ENCODE measurements around the gene MTSS2. TPM values are rescaled to one million over a fixed set of nuclear protein-coding genes. Genes with fewer than 3 reads are reported as not detected.
A peak's percentile ranks its signal among the peaks of the same experiment; 100 is the strongest.

MTSS2 gene
- total and polyA plus RNA-seq, 2 of the 4 experiments (the other 2 are of a cell fraction), result 9.1 to 86.2 TPM

DNA sequence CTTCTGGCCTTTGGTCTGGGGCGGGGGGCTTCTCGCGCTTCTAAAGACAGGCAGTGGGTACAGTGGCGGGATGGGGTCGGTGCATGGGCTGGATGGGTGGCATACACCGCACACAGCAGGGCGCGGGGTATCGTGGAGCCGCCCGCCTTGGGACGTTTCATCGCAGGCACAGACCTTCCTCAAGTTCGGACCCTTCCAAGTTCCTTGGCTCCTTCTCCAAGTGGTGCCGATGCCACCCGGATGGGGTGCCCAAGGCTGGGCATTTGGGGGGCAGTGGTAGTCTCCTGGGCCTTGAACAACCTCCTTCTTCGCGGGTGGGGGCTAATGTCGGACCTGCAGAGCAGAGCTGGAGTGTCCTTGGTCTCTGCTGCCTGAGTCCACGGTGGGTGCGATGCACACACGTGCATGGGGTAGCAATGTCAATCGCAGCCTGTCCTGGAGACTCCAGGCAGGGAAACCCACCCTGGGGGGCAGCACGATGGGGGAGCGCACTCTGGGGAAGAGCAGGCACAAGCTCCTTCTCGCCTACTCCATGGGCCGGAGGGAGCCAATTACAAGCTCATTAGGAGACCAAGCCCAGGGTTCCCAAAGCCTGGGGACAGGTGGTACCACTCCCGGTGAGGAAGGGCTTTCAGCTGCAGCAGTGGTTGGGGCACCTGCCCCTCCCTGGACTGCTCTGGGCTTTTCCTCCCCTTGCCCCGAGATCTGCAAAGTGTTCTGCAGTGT lies 686 bp upstream of the MTSS2 start:
- peak overlapping the region; percentile 71 for H2AFZ ChIP-seq (replicated peaks; ENCODE audit: low read length, poor library complexity)
- H3K18ac ChIP-seq (ENCODE audit: low read depth, low read length), result peak overlapping the region; percentile 58
- peak overlapping the region; percentile 99 for H3K4ac ChIP-seq (ENCODE audit: low read depth, low read length)
- peaks cover 12% of the 10 kb centered on the region for H3K36me3 ChIP-seq (ENCODE audit: control insufficient read depth, insufficient read depth, low read length)
- dilution Hi-C loops (cut with HindIII; ENCODE audit: low sequenced_read_pairs, unreplicated experiment), result no loop called here
- peaks cover 0 to 67% of the 10 kb centered on the region in 2 experiments for H3K79me1 ChIP-seq (ENCODE audit: low read depth in 1 of 2, low read length in 2 of 2)
- POLR2A ChIA-PET (ENCODE audit: unreplicated experiment), result interaction anchor here (1.4 kb wide), 2 partner anchors 17 to 52 kb away, joined by 4 to 7 read pairs; no protein-coding TSS in a partner anchor
- ATAC-seq (ENCODE audit: low read depth), result no peak; the same call in 1 of the 2 replicates
- peak overlapping the region; percentile 90 for H2AK9ac ChIP-seq (replicated peaks; ENCODE audit: low read depth, low read length, poor library complexity)
- H3K56ac ChIP-seq (ENCODE audit: extremely low read depth, insufficient read depth, low read length), result peak overlapping the region; percentile 28; the same call in 1 of the 2 replicates
- H3K4me1 ChIP-seq (ENCODE audit: control insufficient read depth, insufficient read depth, low read length), result peaks cover 61% of the 10 kb centered on the region
- peak overlapping the region; percentile 94 for H2AK5ac ChIP-seq (ENCODE audit: low read depth, low read length)
- BruUV-seq (replicated peaks), result no TSS peak
- H3K14ac ChIP-seq (replicated peaks; ENCODE audit: low read depth, low read length), result peak overlapping the region; percentile 61
- peak overlapping the region; percentile 50; the same call in 2 of the 3 replicates for H2BK15ac ChIP-seq (ENCODE audit: low read depth, low read length)
- peak overlapping the region; percentile 59 for H2BK5ac ChIP-seq (ENCODE audit: low read depth, low read length, poor library complexity, severe bottlenecking)
- H3K4me2 ChIP-seq (ENCODE audit: low read depth, low read length), result peak overlapping the region; percentile 76
- 69% methylated on average over 6 of the region's 29 CpGs; no CpG with 5 or more reads in 1 of the 2 experiments for WGBS, 2 experiments (ENCODE audit: extremely low coverage in 2 of 2, insufficient read length in 1 of 2)
- H4K20me1 ChIP-seq (ENCODE audit: insufficient read depth, low read length), result peaks cover 37% of the 10 kb centered on the region
- TF ChIP-seq ELK1 (IDR thresholded peaks at IDR 0.05; ENCODE audit: borderline replicate concordance, low read depth, low read length) (no peak), MAFK (IDR thresholded peaks at IDR 0.05; ENCODE audit: low read depth, low read length) (no peak), CEBPB (IDR thresholded peaks at IDR 0.05; ENCODE audit: low read depth, low read length) (no peak)
- H3K27me3 ChIP-seq (ENCODE audit: control insufficient read depth, insufficient read depth, low read length), result no peaks in the 10 kb centered on the region
- DNase-seq, result no peak
- intact Hi-C loops (cut with micrococcal nuclease), result loop anchor here (5.0 kb wide), 1 partner anchor 671 kb away; the partner anchor contains the start of gene CALB2
- peak overlapping the region; percentile 43 for H2BK20ac ChIP-seq (ENCODE audit: low read depth, low read length)
- CTCF ChIA-PET, result interaction anchor here (0.8 to 1.9 kb wide), 4 partner anchors 28 to 86 kb away, joined by 3 to 6 read pairs (median 4); no protein-coding TSS in a partner anchor
- H4K5ac ChIP-seq (ENCODE audit: low read depth, low read length), result peak overlapping the region; percentile 75
- peak overlapping the region; percentile 81 for H3K23ac ChIP-seq (ENCODE audit: low read depth, low read length)
- peaks cover 43% of the 10 kb centered on the region for H3K9me1 ChIP-seq (ENCODE audit: insufficient read depth, low read length)
- in situ Hi-C loops (cut with MboI; ENCODE audit: low sequenced_read_pairs), result loop anchor here (5.0 to 25.0 kb wide), 2 partner anchors 51 to 676 kb away; partner anchors contain the start of gene CALB2
- peak overlapping the region; percentile 82 for H3K27ac ChIP-seq (ENCODE audit: insufficient read depth, low read length)
- peak overlapping the region; percentile 34 for H3K4me3 ChIP-seq (ENCODE audit: insufficient read depth, low read depth, low read length)
- H3K9me3 ChIP-seq (ENCODE audit: control insufficient read depth, insufficient read depth, low read length), result no peaks in the 10 kb centered on the region
- H4K8ac ChIP-seq (ENCODE audit: low read depth in 2 of 2, low read length in 2 of 2), result peak overlapping the region; percentile 88 to 98
- H2BK120ac ChIP-seq (ENCODE audit: low read depth, low read length), result peak overlapping the region; percentile 93
- H3K9ac ChIP-seq (ENCODE audit: low read depth, low read length), result peak overlapping the region; percentile 44; the same call in 1 of the 2 replicates
- H4K91ac ChIP-seq (ENCODE audit: insufficient read depth, low read depth, low read length), result peak overlapping the region; percentile 97

Data from IMR-90 (cell line).